Ectodermal cell (in vitro differentiated cells): ENCODE data around the gene TRAPPC11.

ENCODE experiments used
- H3K27ac ChIP-seq: 2 replicates; pipeline ENCODE4 v1.7.0; 2013; ENCODE audit warnings: mild to moderate bottlenecking, low read depth, low read length; ENCODE audit not compliant: insufficient read depth, poor library complexity, severe bottlenecking
- H3K27me3 ChIP-seq: 2 replicates; pipeline ENCODE4 v1.7.0; 2013; ENCODE audit warnings: mild to moderate bottlenecking, low read length; ENCODE audit not compliant: insufficient read depth, control insufficient read depth, poor library complexity, severe bottlenecking
- H3K36me3 ChIP-seq: one replicate; pipeline ENCODE4 v1.7.0; 2013; ENCODE audit warnings: low read length; ENCODE audit not compliant: control insufficient read depth, insufficient read depth
- H3K4me1 ChIP-seq: one replicate; pipeline ENCODE4 v1.7.0; 2013; ENCODE audit warnings: low read length; ENCODE audit not compliant: control insufficient read depth, insufficient read depth
- H3K4me3 ChIP-seq: 2 replicates; pipeline ENCODE4 v1.7.0; 2013; ENCODE audit warnings: low read depth, low read length, control low read depth; ENCODE audit not compliant: insufficient read depth
- H3K9me3 ChIP-seq: 2 replicates; pipeline ENCODE4 v1.7.0; 2013; ENCODE audit warnings: mild to moderate bottlenecking, low read length, moderate library complexity; ENCODE audit not compliant: control insufficient read depth
- WGBS, 2 experiments: methylation state at CpG; one replicate each; pipeline ENCODE4 v1.1.7; 2013; ENCODE audit warnings: missing lambda C conversion rate in 2 of 2; 5-methylcytosine and 5-hydroxymethylcytosine counted together

The TRAPPC11 gene

DNA sequence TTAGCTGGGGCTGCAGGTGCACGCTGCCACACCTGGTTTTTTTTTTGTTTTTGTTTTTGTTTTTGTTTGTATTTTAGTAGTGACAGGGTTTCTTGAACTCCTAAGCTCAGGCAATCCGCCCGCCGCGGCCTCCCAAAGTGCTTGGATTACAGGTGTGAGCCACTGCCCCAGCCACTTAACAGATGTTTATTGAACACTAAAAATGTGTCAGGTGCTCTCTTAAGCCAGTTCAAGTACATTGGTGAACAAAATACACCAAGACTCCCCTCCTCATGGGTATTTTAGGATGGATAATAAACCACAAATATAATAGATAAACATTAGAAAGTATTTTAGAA lies 69.9 kb downstream of the TRAPPC11 start:
- Histone ChIP-seq H3K36me3 (no peaks in the 10 kb centered on the region), H3K27ac (no peak overlapping the region), H3K4me1 (no peaks in the 10 kb centered on the region), H3K27me3 (no peaks in the 10 kb centered on the region), H3K9me3 (no peaks in the 10 kb centered on the region), H3K4me3 (no peak overlapping the region)
- WGBS, 2 experiments: 96 to 99% methylated on average over 5 of the region's 5 CpGs

GRCh38 chr4:183729430-183730328 lies 70.6 kb downstream of the TRAPPC11 start:
- H3K9me3 ChIP-seq: no peaks in the 10 kb centered on the region
- H3K4me3 ChIP-seq: no peak overlapping the region
- no peaks in the 10 kb centered on the region for H3K27me3 ChIP-seq
- H3K27ac ChIP-seq: no peak overlapping the region
- 84 to 86% methylated on average over 13 of the region's 13 CpGs for WGBS, 2 experiments
- H3K4me1 ChIP-seq: no peaks in the 10 kb centered on the region
- H3K36me3 ChIP-seq: no peaks in the 10 kb centered on the region

GRCh38 chr4:183732296-183732695 lies 73.2 kb downstream of the TRAPPC11 start:
- 89 to 90% methylated on average over 8 of the region's 8 CpGs for WGBS, 2 experiments

GRCh38 chr4:183733181-183733580 lies 74.1 kb downstream of the TRAPPC11 start:
- H3K27me3 ChIP-seq: no peaks in the 10 kb centered on the region
- H3K27ac ChIP-seq: no peak overlapping the region
- no peak overlapping the region for H3K4me3 ChIP-seq
- no peaks in the 10 kb centered on the region for H3K4me1 ChIP-seq
- H3K36me3 ChIP-seq: no peaks in the 10 kb centered on the region
- WGBS, 2 experiments: 91 to 95% methylated on average over 11 of the region's 11 CpGs
- no peaks in the 10 kb centered on the region for H3K9me3 ChIP-seq

More at GRCh38 chr4:183732296-183732695, 73.2 kb downstream of the TRAPPC11 start:
- H3K4me3 ChIP-seq: no peak overlapping the region
- no peaks in the 10 kb centered on the region for H3K9me3 ChIP-seq
- no peaks in the 10 kb centered on the region for H3K27me3 ChIP-seq
- no peak overlapping the region for H3K27ac ChIP-seq
- no peaks in the 10 kb centered on the region for H3K36me3 ChIP-seq
- H3K4me1 ChIP-seq: no peaks in the 10 kb centered on the region

GRCh38 chr4:183738081-183738673 lies 79.1 kb downstream of the TRAPPC11 start:
- H3K36me3 ChIP-seq: no peaks in the 10 kb centered on the region
- no peaks in the 10 kb centered on the region for H3K4me1 ChIP-seq
- H3K27ac ChIP-seq: no peak overlapping the region
- no peaks in the 10 kb centered on the region for H3K9me3 ChIP-seq
- 86 to 90% methylated on average over 10 of the region's 10 CpGs for WGBS, 2 experiments
- no peaks in the 10 kb centered on the region for H3K27me3 ChIP-seq
- no peak overlapping the region for H3K4me3 ChIP-seq

GRCh38 chr4:183738961-183739360 lies 79.9 kb downstream of the TRAPPC11 start:
- H3K27ac ChIP-seq: no peak overlapping the region
- 93 to 98% methylated on average over 4 of the region's 4 CpGs for WGBS, 2 experiments

GRCh38 chr4:183746305-183747229 lies 87.5 kb downstream of the TRAPPC11 start:
- Histone ChIP-seq H3K27ac (no peak overlapping the region), H3K9me3 (peaks cover 2% of the 10 kb centered on the region), H3K4me3 (no peak overlapping the region), H3K4me1 (no peaks in the 10 kb centered on the region), H3K36me3 (no peaks in the 10 kb centered on the region), H3K27me3 (no peaks in the 10 kb centered on the region)
- 93 to 94% methylated on average over 47 to 48 of the region's 48 CpGs for WGBS, 2 experiments

More at GRCh38 chr4:183738961-183739360, 79.9 kb downstream of the TRAPPC11 start:
- H3K36me3 ChIP-seq: no peaks in the 10 kb centered on the region
- no peaks in the 10 kb centered on the region for H3K9me3 ChIP-seq
- no peaks in the 10 kb centered on the region for H3K4me1 ChIP-seq
- no peak overlapping the region for H3K4me3 ChIP-seq
- no peaks in the 10 kb centered on the region for H3K27me3 ChIP-seq

- Histone ChIP-seq H3K36me3 (no peaks in the 10 kb centered on the region), H3K4me1 (no peaks in the 10 kb centered on the region), H3K4me3 (no peak overlapping the region), H3K27me3 (no peaks in the 10 kb centered on the region), H3K27ac (no peak overlapping the region), H3K9me3 (peaks cover 2% of the 10 kb centered on the region)
- WGBS, 2 experiments: 92 to 100% methylated on average over 1 to 2 of the region's 2 CpGs
Measured at GRCh38 chr4:183747380-183747779, 88.3 kb downstream of the TRAPPC11 start.

DNA sequence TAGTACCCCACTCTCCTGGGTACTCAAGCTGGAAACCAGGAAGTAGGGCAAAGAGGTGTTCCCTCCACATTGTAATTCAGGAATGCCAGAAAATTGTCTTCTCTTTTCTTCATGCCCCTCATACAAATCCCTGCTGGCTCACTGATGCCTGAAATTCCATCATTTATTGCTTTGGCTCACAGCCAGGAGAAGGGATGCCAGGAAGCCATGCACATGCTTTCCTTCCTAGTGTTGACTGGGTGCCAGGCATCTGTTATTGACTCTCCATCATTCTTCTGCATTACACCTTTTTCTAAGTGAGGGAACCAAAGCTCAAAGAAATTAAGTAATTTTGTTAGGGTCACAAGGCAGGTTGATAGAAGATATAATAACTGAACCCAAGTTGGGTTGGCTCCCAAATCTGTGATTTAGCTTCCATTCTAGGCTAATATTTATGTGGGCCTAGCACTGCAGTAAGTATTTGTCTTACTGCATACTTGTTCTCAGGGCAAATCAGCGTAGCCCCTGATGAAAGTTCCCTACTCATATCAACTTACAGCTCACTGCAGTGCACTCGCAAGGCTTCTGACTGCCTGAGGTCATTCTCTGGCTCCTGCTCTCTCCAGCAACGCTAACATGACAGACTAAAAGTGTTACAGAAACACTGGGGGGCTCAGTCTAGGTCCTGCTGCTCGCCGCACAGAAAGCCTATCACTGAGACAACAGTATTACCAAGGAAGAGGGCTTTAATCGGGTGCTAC lies 89.0 kb downstream of the TRAPPC11 start:
- 79 to 84% methylated on average over 6 of the region's 6 CpGs for WGBS, 2 experiments
- Histone ChIP-seq H3K36me3 (no peaks in the 10 kb centered on the region), H3K4me1 (no peaks in the 10 kb centered on the region), H3K27me3 (no peaks in the 10 kb centered on the region), H3K9me3 (peaks cover 2% of the 10 kb centered on the region), H3K27ac (no peak overlapping the region), H3K4me3 (no peak overlapping the region)
